GF-D8 (cell line): ENCODE data around the gene POLG2.

ENCODE experiments used
- DNase-seq: peaks from one replicate; lab custom pipeline; 2025; lab: John Stamatoyannopoulos, UW

Gene POLG2

GRCh38 chr17:64496786-64497564 is at the start of gene POLG2:
POLG2 (minus strand) TSS chr17:64497054; CDS start chr17:64496968, 86 bp downstream.
- peak; percentile 85 for DNase-seq

DNA sequence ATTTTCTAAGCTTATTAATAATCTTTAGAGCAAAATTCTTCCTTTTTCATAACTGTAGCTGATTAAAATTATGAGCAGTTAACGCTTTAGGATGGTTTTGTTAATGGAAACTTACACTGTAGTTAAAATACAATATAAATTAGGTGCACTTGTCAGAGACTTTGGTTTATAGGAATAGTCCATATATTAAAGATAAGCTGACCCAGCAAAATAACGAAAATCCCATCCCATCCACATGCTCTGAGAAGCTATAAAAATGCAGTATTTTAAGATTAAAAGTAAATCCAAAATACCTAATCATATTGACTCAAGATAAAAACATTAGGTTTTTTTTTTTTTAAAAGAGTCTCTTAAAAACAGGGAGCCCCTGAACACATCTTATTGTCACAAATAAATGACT is 47.9 kb upstream of the POLG2 start:
- DNase-seq, result no peak

GRCh38 chr17:64540118-64540776 is 43.4 kb upstream of the POLG2 start:
- no peak for DNase-seq

- DNase-seq, result no peak
Measured at GRCh38 chr17:64538508-64539130, 41.8 kb upstream of the POLG2 start.

DNA sequence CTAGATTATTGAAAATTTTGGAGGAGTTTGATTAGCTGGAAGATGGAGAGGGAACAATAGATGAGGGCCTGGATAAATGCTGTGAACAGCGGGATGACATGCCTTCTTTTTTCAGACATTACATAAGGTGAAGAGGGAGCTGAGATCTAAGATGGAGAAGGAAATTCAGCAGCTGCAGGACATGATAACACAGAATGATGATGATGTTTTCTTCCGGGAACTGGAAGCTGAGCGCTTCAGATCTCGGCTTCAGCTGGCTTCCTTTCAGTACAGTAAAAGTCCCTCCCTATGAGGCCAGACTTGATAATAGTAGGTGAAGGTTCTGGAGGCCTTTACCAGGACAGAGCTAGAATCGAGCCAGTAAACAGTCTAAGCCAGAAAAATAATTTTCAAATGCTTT is 40.6 kb upstream of the POLG2 start:
- DNase-seq, result no peak

- no peak for DNase-seq
Measured at GRCh38 chr17:64536913-64537312, 40.1 kb upstream of the POLG2 start.

DNA sequence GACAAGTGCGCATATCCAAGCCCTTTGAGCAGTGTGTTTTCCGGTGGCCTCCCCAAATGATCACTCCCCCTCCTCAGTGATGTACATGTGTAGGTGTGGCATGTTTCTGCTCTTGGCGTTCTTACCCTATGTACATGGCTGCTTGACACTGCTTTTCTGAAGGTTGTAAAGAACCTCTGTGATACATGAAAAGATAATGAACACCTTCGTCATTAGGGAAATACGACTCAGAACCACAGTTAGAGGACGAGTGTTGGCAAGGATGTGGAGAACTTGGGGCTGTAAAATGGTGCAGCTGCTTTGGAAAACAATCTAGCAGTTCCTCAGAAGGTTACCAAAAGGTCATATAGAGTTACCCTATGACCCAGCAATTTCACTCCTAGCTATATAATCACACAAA is 38.5 kb upstream of the POLG2 start:
- no peak for DNase-seq

DNA sequence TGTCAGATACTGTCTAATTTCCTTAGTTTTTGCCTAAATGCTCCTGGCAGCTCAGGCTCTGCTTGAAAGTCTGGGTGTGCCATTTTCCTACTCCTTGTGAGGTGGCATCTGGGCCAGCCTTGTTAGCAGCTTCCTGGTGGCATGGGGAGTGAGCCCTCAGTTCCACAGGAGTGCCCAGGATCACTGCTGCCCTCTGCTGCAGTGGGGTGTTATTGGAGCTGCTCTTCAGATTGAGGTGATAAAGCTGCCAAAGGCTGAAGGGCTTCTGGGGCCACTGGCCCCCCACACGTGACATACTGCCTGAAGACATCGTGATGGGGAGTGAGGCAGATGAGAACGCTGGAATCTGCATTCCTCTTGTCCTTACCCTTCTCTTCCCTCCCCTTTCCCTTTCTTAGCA is 37.3 kb upstream of the POLG2 start:
- no peak for DNase-seq

GRCh38 chr17:64533784-64534183 is 36.9 kb upstream of the POLG2 start:
- no peak for DNase-seq

- no peak for DNase-seq
Measured at GRCh38 chr17:64532409-64532808, 35.6 kb upstream of the POLG2 start.

- DNase-seq, result no peak
Measured at GRCh38 chr17:64531955-64532371, 35.1 kb upstream of the POLG2 start.

DNA sequence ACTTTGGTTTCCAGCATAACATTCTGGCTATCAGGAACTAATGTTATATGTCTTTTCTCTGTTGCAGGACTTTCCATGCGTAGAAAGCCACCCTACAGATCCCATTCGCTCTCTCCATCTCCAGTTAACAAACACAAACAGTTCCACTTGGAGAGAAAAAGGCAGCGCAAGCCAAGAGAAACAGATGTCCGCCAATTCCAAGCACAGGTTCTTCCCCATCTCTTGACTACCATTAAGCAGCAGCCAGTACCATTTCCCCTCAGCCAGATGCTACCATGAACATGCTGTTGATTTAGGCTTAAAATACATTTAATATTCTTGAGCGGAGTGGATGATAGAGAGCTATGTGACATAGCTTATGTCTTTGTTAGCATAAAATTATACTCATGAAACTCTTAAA is 32.4 kb upstream of the POLG2 start:
- DNase-seq, result no peak

- DNase-seq, result no peak
Measured at GRCh38 chr17:64527914-64528313, 31.1 kb upstream of the POLG2 start.

GRCh38 chr17:64520359-64520758 is 23.5 kb upstream of the POLG2 start:
- DNase-seq, result no peak

DNA sequence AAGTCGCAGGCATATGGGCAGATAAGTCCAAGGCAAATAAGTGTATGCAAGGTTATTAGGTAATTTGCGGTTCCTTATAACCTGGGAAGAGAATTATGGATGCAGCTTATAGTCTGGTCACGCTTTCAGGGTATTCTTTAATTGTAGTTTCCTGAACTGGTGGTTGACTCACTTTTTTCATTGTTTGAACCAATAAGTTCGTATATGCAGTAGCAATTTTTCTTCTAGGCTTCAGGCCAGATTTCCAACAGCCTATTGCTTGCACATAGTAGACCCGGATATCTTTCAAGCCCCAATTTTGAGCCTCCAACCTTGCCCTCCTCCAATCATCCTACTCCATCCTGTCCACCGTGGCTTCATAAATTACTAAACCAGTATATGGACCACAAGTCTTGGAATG is 22.7 kb upstream of the POLG2 start:
- no peak for DNase-seq

DNA sequence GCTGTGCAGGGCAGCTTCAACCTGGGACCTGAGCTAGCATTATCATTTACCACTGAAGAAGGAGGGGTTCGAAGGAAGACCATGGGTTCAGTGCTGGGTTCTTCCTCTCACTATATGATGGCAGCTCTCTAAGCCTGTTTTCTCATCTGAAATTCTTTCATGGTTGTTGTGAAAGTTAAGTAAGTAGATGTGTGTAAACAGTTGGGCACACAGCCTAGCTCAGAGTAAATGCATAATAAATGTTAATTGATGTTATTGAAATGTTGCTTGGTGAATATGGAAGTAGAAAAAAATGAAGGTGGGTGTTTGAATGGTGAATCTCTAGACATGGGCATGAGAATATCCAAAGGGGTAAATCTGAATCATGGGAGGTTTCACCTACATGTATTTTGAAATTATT is 19.0 kb upstream of the POLG2 start:
- no peak for DNase-seq

GRCh38 chr17:64515419-64515818 is 18.6 kb upstream of the POLG2 start:
- peak; percentile 50 for DNase-seq

DNA sequence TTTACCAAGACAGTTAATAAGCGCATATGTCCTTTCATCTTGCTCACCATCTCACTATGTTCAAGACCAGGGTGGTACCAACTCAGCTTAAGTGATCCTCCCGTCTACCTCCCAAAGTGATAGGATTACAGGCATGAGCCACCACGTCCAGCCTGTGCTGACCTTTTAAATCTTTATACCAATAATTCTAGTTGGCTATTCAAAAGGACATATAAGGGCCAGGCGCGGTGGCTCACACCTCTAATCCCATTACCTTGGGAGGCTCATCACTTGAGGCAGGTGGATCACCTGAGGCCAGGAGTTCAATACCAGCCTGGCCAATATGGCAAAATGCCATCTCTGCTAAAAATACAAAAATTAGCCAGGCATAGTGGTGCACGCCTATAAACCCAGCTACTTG is 12.3 kb upstream of the POLG2 start:
- DNase-seq, result no peak

GRCh38 chr17:64508683-64509082 is 11.8 kb upstream of the POLG2 start:
- DNase-seq, result no peak

GRCh38 chr17:64507413-64507782 is 10.5 kb upstream of the POLG2 start:
- peak; percentile 27 for DNase-seq

DNA sequence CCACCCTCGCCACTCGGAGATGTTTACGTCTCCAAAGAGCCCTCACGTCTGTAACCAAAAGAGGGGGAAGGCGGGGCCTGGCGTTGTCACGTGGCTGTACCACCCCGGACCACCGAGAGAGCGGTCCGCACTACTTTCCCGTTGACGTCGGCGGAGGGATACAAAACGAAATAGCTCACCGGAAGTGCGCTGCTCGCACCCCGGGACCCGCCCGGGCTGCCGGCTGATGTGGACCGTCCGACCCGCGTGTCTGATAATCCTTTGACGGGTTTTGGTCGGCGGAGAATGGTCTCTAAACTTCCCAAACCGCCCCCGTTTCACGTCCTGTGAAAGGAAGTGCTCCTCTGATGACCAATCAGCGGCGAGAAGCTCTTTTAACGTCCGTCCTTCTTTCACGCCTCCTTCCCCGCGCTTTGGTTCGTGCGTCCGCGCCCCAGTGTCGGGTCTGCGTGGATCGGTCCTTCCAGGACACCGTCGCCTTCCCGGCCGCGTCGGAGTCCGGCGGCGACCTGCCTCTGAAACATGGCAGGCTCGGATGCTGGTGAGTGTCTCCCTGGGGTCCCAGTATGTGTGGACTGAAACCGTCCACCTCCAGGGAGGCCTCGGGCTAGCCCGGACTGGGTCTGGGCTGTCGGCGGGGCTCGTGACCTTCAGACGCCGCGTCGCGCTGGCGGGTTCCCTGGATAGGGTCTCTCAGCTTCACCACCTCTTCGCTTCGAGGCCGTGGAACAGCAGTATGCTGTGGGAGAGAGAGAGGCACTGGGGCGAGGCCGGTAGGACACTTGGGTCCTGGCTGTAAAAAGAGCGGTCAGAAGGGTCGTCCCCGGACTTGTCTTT is 9.9 kb upstream of the POLG2 start, which contains the start of gene CEP95:
TSS of gene CEP95 (plus strand) at position 402 of the 837 bp plus-strand sequence. CDS start at position 523, 121 bp downstream.
- DNase-seq, result peak; percentile 87

GRCh38 chr17:64506201-64506575 is 9.3 kb upstream of the POLG2 start, which contains the start of gene DDX5:
DDX5 (minus strand) TSS chr17:64506289; CDS start chr17:64506119, 170 bp downstream.
- DNase-seq, result peak; percentile 92
